Loucy (cell line): ENCODE results near the gene NOLC1.
"Not testable (repeated sequence)": the region's sequence is repeated elsewhere in the genome, so short reads cannot be mapped to it uniquely, and the experiment has no call there.

Experiments
- H2AFZ ChIP-seq: fragments of 200-600 bp; sonication (generic); 2 replicates; pipeline ENCODE4 v1.6.0; 2016; ENCODE audit warnings: antibody characterized with exemption, mild to moderate bottlenecking, low read length, moderate library complexity
- H3F3A ChIP-seq: fragments of 200-600 bp; 2 replicates; pipeline ENCODE4 v1.6.0; 2016; ENCODE audit warnings: antibody characterized with exemption, low read depth, mild to moderate bottlenecking
- H3K27me3 ChIP-seq: fragments of 200-600 bp; sonication (generic); 2 replicates; pipeline ENCODE4 v1.6.1; 2014; ENCODE audit warnings: low read length, mild to moderate bottlenecking; ENCODE audit not compliant: insufficient read depth, poor library complexity, severe bottlenecking
- H3K36me3 ChIP-seq: fragments of 200-600 bp; sonication (generic); 2 replicates; pipeline ENCODE4 v1.6.1; 2016; ENCODE audit warnings: low read length; ENCODE audit not compliant: insufficient read depth
- H3K4me1 ChIP-seq: fragments of 200-600 bp; sonication (generic); 2 replicates; pipeline ENCODE4 v1.5.1; 2014; ENCODE audit warnings: low read length, mild to moderate bottlenecking; ENCODE audit not compliant: insufficient read depth, poor library complexity, severe bottlenecking
- H3K4me2 ChIP-seq: fragments of 200-600 bp; sonication (generic); 2 replicates; pipeline ENCODE4 v1.6.0; 2014; ENCODE audit warnings: antibody characterized with exemption, low read length, low read depth, mild to moderate bottlenecking; ENCODE audit not compliant: poor library complexity, severe bottlenecking
- H3K4me3 ChIP-seq: fragments of 200-600 bp; sonication (generic); 2 replicates; pipeline ENCODE4 v1.5.1; 2014; ENCODE audit warnings: low read length, mild to moderate bottlenecking, mixed read lengths; ENCODE audit not compliant: poor library complexity, severe bottlenecking
- H3K79me2 ChIP-seq: fragments of 200-600 bp; sonication (generic); 2 replicates; pipeline ENCODE4 v1.6.1; 2014; ENCODE audit warnings: low read length; ENCODE audit not compliant: insufficient read depth
- H3K9ac ChIP-seq: fragments of 200-600 bp; sonication (generic); 2 replicates; pipeline ENCODE4 v1.6.0; 2014; ENCODE audit warnings: mild to moderate bottlenecking, low read depth, low read length, moderate library complexity; ENCODE audit not compliant: poor library complexity, severe bottlenecking
- H3K9me2 ChIP-seq: fragments of 200-600 bp; sonication (generic); replicated peaks from 2 replicates; pipeline ENCODE4 v1.6.1; 2016; ENCODE audit warnings: low read depth, low read length, mixed read lengths
- H3K9me3 ChIP-seq: fragments of 200-600 bp; sonication (generic); 2 replicates; pipeline ENCODE4 v1.6.1; 2014; ENCODE audit warnings: mild to moderate bottlenecking, antibody characterized with exemption, low read length, low read depth; ENCODE audit not compliant: insufficient read depth
- H4K20me1 ChIP-seq: fragments of 200-600 bp; sonication (generic); 2 replicates; pipeline ENCODE4 v1.6.0; 2014; ENCODE audit warnings: antibody characterized with exemption, low read length, mild to moderate bottlenecking; ENCODE audit not compliant: insufficient read depth, poor library complexity, severe bottlenecking
- EZH2phosphoT487 ChIP-seq: fragments of 200-600 bp; IDR thresholded peaks from 2 replicates; pipeline ENCODE4 v1.6.1; 2018; ENCODE audit warnings: antibody characterized with exemption, mild to moderate bottlenecking, moderate library complexity, borderline replicate concordance
- TF ChIP-seq, protein P1 (sequence below): fragments of 200-600 bp; sonication (generic); conservative IDR thresholded peaks from 2 replicates; pipeline ENCODE4 v1.5.1; 2014; ENCODE audit warnings: mild to moderate bottlenecking, antibody characterized with exemption, low read length

Gene NOLC1

DNA sequence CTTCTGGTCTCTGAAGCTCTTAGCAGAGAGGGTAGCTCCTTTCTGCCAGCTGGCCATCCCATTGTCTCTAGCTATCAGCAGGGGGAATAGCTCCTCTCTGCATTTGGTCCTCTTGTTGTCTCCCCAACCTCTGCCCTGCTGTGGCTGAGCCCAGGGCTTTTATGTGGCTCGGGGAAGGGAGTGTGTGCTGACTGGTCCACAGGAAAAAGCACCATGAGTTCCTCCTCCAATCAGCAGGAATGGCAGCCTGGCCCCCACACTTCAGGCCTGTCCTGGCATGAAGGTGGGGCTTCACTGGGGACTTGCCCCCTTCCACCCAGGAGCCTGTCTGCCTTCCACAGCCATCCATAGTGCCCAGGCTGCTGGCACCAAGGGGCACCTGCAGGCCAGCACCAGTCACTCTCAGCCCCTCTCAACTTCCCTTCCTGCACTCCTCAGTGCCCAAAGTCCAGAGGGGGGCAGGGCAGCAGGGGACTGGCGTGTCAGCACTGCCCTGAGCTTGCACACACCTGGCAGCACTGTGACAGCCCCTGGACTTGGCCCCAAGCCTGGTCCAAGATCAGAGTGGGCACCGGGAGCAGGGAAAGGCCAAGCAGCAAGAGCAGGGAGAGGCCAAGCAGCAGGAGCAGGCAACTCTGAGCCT, 36.2 kb downstream of the NOLC1 start:
- TF ChIP-seq, protein P1, sequence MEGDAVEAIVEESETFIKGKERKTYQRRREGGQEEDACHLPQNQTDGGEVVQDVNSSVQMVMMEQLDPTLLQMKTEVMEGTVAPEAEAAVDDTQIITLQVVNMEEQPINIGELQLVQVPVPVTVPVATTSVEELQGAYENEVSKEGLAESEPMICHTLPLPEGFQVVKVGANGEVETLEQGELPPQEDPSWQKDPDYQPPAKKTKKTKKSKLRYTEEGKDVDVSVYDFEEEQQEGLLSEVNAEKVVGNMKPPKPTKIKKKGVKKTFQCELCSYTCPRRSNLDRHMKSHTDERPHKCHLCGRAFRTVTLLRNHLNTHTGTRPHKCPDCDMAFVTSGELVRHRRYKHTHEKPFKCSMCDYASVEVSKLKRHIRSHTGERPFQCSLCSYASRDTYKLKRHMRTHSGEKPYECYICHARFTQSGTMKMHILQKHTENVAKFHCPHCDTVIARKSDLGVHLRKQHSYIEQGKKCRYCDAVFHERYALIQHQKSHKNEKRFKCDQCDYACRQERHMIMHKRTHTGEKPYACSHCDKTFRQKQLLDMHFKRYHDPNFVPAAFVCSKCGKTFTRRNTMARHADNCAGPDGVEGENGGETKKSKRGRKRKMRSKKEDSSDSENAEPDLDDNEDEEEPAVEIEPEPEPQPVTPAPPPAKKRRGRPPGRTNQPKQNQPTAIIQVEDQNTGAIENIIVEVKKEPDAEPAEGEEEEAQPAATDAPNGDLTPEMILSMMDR = no peak
- no peak for TF ChIP-seq EZH2phosphoT487
- Histone ChIP-seq H3K4me2 (no peak overlapping the region), H2AFZ (no peak overlapping the region), H3K9me2 (no peaks in the 10 kb centered on the region), H3K4me1 (peaks cover 3% of the 10 kb centered on the region), H4K20me1 (no peaks in the 10 kb centered on the region), H3K9me3 (0 out of 2 replicates have a peak, but pooled peaks cover 5% of the 10 kb centered on the region), H3K79me2 (no peaks in the 10 kb centered on the region), H3K36me3 (no peaks in the 10 kb centered on the region), H3K9ac (no peak overlapping the region), H3F3A (no peaks in the 10 kb centered on the region), H3K4me3 (no peak overlapping the region), H3K27me3 (peaks cover 3% of the 10 kb centered on the region)

DNA sequence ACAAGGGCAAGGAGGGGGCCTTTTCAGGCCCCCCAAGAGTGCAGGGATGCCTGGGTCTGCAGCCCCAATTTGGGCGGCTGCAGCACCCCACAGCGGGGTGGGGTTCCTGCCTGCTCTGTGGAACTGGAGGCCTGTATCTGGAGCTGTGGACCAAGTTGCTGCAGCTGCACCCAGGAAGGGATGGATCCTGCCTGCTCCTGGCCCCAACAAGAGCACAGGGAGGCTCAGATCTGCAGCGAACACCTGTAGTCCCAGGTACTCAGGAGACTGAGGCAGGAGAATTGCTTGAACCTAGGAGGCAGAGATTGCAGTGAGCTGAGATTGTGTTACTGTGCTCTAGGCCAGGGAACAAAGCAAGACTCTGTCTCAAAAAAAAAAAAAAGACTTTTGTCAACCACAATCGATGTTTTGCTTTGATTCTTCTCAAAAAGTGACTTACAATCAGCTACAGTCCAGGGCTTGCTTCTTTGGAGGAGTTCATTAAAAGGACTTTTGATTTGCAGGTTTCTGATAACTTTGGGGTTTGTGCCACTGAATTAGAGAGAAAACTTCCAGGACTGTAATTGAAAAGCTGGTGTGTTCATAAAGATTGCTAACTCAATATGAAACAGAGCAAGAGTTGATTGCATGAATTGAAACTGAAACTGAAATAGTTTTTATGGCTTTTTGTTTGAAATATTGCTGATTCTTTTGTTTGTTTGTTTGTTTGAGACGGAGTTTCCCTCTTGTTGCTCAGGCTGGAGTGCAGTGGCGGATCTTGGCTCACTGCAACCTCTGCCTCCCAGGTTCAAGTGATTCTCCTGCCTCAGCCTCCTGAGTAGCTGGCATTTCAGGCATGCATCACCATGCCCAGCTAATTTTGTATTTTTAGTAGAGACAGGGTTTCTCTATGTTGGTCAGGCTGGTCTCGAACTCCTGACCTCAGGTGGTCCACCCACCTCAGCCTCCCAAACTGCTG, 37.0 kb downstream of the NOLC1 start:
- Histone ChIP-seq H2AFZ (peak overlapping the region; percentile 51), H3K4me2 (peak overlapping the region; percentile 26), H3K4me3 (peak overlapping the region; percentile 28)
- not testable (repeated sequence) for H3K9me2 ChIP-seq, H3F3A ChIP-seq, H3K27me3 ChIP-seq, H3K9me3 ChIP-seq, H3K36me3 ChIP-seq, H3K79me2 ChIP-seq, H3K4me1 ChIP-seq, H3K9ac ChIP-seq, H4K20me1 ChIP-seq

DNA sequence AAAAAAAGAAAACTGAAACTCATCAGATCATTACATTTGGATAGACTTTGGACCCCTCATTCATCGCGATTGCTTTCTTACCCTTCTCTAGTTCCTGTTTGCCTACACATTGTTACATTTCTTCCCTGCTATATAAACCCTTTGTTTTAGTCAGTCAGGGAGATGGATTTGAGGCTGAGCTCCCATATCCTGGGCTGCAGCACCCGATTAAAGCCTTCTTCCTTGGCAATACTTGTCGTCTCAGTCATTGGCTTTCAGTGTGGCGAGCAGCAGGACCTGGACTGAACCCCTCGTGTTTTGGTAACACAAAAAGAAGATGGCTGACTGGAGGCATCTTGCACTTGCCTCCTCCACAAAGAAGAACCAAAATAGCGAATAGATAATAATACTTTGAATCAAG, 39.8 kb downstream of the NOLC1 start:
- peaks cover 3% of the 10 kb centered on the region for H3K4me1 ChIP-seq
- H3K27me3 ChIP-seq = no peaks in the 10 kb centered on the region
- H2AFZ ChIP-seq = no peak overlapping the region
- H3K9ac ChIP-seq = no peak overlapping the region
- H3K36me3 ChIP-seq = no peaks in the 10 kb centered on the region
- no peak overlapping the region for H3K4me3 ChIP-seq
- H3K9me3 ChIP-seq = 0 out of 2 replicates have a peak, but pooled peaks cover 5% of the 10 kb centered on the region
- no peaks in the 10 kb centered on the region for H3K9me2 ChIP-seq
- TF ChIP-seq EZH2phosphoT487 = no peak
- TF ChIP-seq, protein P1 = no peak
- H3K79me2 ChIP-seq = no peaks in the 10 kb centered on the region
- no peaks in the 10 kb centered on the region for H3F3A ChIP-seq
- H4K20me1 ChIP-seq = no peaks in the 10 kb centered on the region
- no peak overlapping the region for H3K4me2 ChIP-seq
